Calu3 (cell line): Measurements from ENCODE around the gene SYT12. TPM values are rescaled to one million over a fixed set of nuclear protein-coding genes. Genes with fewer than 3 reads are reported as not detected.
A peak's percentile ranks its signal among the peaks of the same experiment; 100 is the strongest.

ENCODE experiments used
- BruUV-seq: library from RNA; stranded (reverse); fragments of 400-500 nt; replicated peaks from 2 replicates; lab custom pipeline; 2021; lab: Mats Ljungman, UMichigan
- CTCF ChIA-PET: fragments of 300-600 bp; sonication (Branson Sonifier 250); formaldehyde crosslinking; loops from one replicate; lab custom pipeline; 2022; ENCODE audit warnings: antibody characterized with exemption; lab: Charles Lee
- DNase-seq: peaks from one replicate; pipeline ENCODE4 v3.0.0; 2022
- H3K27ac Mint-ChIP-seq: one replicate; pipeline ENCODE4 v1.8.0; 2022; ENCODE audit warnings: mixed read lengths; ENCODE audit not compliant: unreplicated experiment
- H3K27me3 Mint-ChIP-seq: one replicate; pipeline ENCODE4 v1.8.0; 2022; ENCODE audit warnings: mixed read lengths; ENCODE audit not compliant: unreplicated experiment
- H3K36me3 Mint-ChIP-seq: one replicate; pipeline ENCODE4 v1.8.0; 2022; ENCODE audit warnings: mild to moderate bottlenecking, moderate library complexity, mixed read lengths; ENCODE audit not compliant: insufficient read depth, unreplicated experiment
- H3K4me1 Mint-ChIP-seq: one replicate; pipeline ENCODE4 v1.8.0; 2022; ENCODE audit warnings: mild to moderate bottlenecking, low read depth, mixed read lengths; ENCODE audit not compliant: unreplicated experiment
- H3K4me3 Mint-ChIP-seq: one replicate; pipeline ENCODE4 v1.8.0; 2022; ENCODE audit warnings: mild to moderate bottlenecking, low read depth, moderate library complexity, mixed read lengths; ENCODE audit not compliant: unreplicated experiment
- H3K9me3 Mint-ChIP-seq: one replicate; pipeline ENCODE4 v1.8.0; 2022; ENCODE audit warnings: low read depth, mixed read lengths; ENCODE audit not compliant: unreplicated experiment
- intact Hi-C: fragments of 100-400 bp; cut with micrococcal nuclease; formaldehyde crosslinking; loops from one replicate; pipeline ENCODE4 v1.10.0; 2022; ENCODE audit not compliant: unreplicated experiment
- total RNA-seq: library from RNA; stranded (reverse); gene quantifications from 2 replicates; pipeline ENCODE4 v1.2.3, GENCODE V29; 2022
- TF ChIP-seq, protein P1 (sequence below): fragments of 200-600 bp; IDR thresholded peaks from one replicate; pipeline ENCODE4 v1.8.0; 2022; ENCODE audit warnings: antibody characterized with exemption; ENCODE audit not compliant: unreplicated experiment

Gene SYT12
- total RNA-seq, 1 experiment from 2014 or later: 6.4 TPM

DNA sequence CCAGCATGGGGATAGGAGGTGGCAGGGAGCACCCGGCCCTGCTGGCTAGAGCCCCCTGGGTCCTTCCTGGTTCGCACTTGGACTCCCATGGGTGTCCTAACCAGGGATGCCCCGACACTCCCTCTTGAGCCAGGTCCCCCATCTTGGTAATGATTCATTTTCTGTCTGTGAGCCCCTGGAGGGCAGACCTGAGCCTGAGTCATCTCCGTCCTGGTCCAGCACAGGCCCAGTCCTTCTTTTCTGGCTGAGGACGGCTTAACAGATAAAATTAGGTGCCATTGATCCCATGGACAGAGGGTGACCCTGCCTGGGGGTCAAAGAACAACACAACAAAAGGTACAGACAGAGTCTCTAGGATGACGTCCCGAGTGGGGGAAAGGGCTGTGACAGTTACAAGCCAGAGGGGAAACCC is 37.2 kb downstream of the SYT12 start:
- TF ChIP-seq, protein P1, sequence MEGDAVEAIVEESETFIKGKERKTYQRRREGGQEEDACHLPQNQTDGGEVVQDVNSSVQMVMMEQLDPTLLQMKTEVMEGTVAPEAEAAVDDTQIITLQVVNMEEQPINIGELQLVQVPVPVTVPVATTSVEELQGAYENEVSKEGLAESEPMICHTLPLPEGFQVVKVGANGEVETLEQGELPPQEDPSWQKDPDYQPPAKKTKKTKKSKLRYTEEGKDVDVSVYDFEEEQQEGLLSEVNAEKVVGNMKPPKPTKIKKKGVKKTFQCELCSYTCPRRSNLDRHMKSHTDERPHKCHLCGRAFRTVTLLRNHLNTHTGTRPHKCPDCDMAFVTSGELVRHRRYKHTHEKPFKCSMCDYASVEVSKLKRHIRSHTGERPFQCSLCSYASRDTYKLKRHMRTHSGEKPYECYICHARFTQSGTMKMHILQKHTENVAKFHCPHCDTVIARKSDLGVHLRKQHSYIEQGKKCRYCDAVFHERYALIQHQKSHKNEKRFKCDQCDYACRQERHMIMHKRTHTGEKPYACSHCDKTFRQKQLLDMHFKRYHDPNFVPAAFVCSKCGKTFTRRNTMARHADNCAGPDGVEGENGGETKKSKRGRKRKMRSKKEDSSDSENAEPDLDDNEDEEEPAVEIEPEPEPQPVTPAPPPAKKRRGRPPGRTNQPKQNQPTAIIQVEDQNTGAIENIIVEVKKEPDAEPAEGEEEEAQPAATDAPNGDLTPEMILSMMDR: no peak
- CTCF ChIA-PET: interaction anchor here (1.0 kb wide), 1 partner anchor 15 kb away, joined by 4 read pairs; no protein-coding TSS in a partner anchor
- no peak for DNase-seq
- no peaks in the 10 kb centered on the region for H3K9me3 Mint-ChIP-seq
- H3K27me3 Mint-ChIP-seq: no peaks in the 10 kb centered on the region
- H3K27ac Mint-ChIP-seq: peak overlapping the region; percentile 50
- H3K4me3 Mint-ChIP-seq: no peak overlapping the region
- no TSS peak for BruUV-seq
- peaks cover 39% of the 10 kb centered on the region for H3K4me1 Mint-ChIP-seq
- intact Hi-C loops: no loop called here
- peaks cover 37% of the 10 kb centered on the region for H3K36me3 Mint-ChIP-seq

DNA sequence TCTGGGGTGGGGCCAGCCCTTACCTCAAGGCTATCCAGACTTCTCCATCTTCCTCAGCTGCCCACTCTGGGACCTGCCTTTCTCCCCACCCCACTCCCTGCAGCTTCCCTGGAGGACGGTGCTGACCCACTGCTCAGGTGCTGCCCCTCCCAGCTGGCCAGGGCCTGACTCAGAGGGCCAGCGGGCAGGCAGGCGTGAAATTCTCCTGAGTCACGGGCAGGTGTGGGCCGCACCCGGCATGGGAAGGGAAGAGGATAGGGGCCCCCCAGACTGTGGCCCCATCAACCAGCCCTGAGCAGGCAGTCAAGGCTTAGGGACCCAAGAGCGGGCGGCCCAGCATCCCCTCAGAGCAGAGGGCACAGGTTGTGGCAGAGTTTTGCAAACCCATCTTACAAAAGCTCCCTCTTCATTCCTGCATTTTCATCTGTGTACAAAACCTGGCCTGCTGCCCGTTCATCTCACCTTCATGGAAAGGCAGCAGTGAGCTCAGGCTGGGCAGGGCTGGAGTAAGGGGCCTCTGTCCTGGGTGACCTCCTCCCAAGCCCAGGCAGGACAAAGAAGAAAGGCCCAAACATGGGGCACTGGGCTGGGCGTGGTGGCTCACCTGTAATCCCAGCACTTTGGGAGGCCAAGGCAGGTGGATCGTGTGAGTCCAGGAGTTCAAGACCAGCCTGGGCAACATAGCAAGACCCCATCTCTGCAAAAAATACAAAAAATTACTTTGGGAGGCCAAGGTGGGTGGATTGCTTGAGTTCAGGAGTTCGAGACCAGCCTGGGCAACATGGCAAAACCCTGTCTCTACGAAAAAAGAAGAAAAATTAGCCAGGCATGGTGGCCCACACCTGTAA is 39.8 kb downstream of the SYT12 start:
- DNase-seq: peak; percentile 80
- H3K9me3 Mint-ChIP-seq: no peaks in the 10 kb centered on the region
- peak overlapping the region; percentile 74 for H3K27ac Mint-ChIP-seq
- peak overlapping the region; percentile 9 for H3K4me3 Mint-ChIP-seq
- H3K4me1 Mint-ChIP-seq: peaks cover 24% of the 10 kb centered on the region
- CTCF ChIA-PET: interaction anchor here (0.7 to 1.4 kb wide), 3 partner anchors 9 to 93 kb away, joined by 3 to 7 read pairs (median 6); no protein-coding TSS in a partner anchor
- H3K27me3 Mint-ChIP-seq: no peaks in the 10 kb centered on the region
- BruUV-seq: no TSS peak
- H3K36me3 Mint-ChIP-seq: peaks cover 16% of the 10 kb centered on the region
- intact Hi-C loops: no loop called here
- TF ChIP-seq, protein P1: no peak

DNA sequence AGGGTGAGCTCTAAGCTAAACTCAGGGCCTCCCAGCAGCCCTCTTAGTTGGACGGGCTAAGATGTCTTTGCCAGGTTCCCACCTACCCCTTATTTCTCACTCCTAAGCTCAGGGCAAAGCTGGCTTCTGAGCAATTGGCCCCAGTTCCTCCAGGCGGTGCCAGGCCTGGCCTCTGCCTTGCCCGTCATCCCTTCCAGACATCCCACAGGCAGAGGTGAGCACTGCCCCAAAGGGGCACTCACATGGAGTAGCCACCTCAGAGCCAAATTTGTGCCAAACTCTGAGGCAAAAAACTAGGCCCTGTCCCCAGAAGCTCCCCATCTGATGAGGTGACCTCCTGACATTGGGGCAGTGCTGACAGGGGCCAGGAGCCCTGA is 43.4 kb downstream of the SYT12 start:
- H3K36me3 Mint-ChIP-seq: peaks cover 18% of the 10 kb centered on the region
- peaks cover 12% of the 10 kb centered on the region for H3K4me1 Mint-ChIP-seq
- no peaks in the 10 kb centered on the region for H3K27me3 Mint-ChIP-seq
- TF ChIP-seq, protein P1: no peak
- H3K9me3 Mint-ChIP-seq: no peaks in the 10 kb centered on the region
- H3K4me3 Mint-ChIP-seq: no peak overlapping the region
- CTCF ChIA-PET: no interaction called here
- intact Hi-C loops: no loop called here
- no peak overlapping the region for H3K27ac Mint-ChIP-seq
- no peak for DNase-seq
- BruUV-seq: no TSS peak

DNA sequence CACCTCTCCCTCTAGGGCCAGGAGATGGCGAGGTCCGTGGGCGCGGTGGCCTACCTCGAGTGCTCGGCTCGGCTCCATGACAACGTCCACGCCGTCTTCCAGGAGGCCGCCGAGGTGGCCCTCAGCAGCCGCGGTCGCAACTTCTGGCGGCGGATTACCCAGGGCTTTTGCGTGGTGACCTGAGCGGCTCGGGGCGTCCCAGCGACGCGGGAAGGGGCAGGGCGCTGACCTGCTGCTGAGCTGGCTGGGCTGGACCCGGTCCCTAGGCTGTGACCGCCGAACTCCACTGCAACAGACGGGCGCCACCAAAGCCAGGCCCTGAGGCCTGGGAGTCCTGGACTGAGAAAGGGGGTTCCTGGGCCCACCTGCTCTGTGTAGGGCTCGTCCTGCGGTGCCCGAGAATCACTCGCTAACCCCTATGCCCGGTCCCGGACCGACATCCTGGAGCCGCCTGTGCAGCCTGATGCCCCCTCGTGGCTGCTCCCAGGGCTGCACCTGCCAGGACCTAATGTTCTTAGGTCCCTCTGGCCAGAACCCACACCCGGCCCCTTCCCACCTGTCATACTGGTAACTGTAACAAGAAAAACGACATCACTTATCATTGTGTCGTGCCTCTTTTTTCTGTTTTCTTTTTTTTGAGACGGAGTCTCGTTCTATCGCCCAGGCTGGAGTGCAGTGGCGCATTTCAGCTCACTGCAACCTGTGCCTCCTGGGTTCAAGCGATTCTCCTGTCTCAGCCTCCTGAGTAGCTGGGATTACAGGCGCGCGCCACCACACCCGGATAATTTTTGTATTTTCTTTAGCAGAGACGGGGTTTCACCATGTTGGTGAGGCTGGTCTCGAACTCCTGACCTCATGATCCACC is 48.7 kb downstream of the SYT12 start:
- CTCF ChIA-PET: interaction anchor here (0.6 kb wide), 1 partner anchor 9 kb away, joined by 3 read pairs; no protein-coding TSS in a partner anchor
- H3K4me1 Mint-ChIP-seq: no peaks in the 10 kb centered on the region
- TF ChIP-seq, protein P1: peak; percentile 43
- H3K27me3 Mint-ChIP-seq: no peaks in the 10 kb centered on the region
- peaks cover 12% of the 10 kb centered on the region for H3K36me3 Mint-ChIP-seq
- BruUV-seq: no TSS peak
- H3K4me3 Mint-ChIP-seq: no peak overlapping the region
- intact Hi-C loops: no loop called here
- H3K27ac Mint-ChIP-seq: no peak overlapping the region
- peak; percentile 19 for DNase-seq
- no peaks in the 10 kb centered on the region for H3K9me3 Mint-ChIP-seq
